ENCODE data around the gene EPHA7. TPM values are rescaled to one million over a fixed set of nuclear protein-coding genes. Genes with fewer than 3 reads are reported as not detected.

Gene EPHA7
- total RNA-seq, 2 experiments from 2014 or later = not detected

DNA sequence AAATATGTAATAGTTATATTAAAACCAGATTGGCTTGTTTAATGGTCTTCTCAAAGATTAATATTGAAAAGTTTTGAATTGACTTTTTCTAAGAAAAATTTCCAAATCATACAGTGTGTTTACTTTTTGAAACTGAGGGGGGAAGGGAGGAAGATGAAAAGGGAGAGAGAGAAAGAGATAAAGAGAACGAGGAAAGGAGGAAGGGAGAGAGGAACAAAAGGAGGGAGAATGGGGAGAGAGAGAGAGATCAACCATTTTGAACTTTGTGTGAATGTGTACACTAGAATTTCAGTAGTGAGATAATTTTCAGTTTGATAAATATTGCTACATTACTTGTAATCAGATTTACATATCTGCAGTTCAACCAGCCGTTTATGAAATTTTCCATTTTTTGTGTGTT, 124.5 kb downstream of the EPHA7 start:
- Histone ChIP-seq H3K9me2 (ENCODE audit: insufficient read depth, low read length) (no peaks in the 10 kb centered on the region), H4K20me1 (ENCODE audit: insufficient read depth, low read length) (no peaks in the 10 kb centered on the region), H3K79me2 (ENCODE audit: insufficient read depth, low read depth, low read length) (no peaks in the 10 kb centered on the region), H3K4me3 (ENCODE audit: low read depth, low read length, poor library complexity, severe bottlenecking) (no peak overlapping the region), H3K36me3 (ENCODE audit: insufficient read depth, low read length) (no peaks in the 10 kb centered on the region), H3K4me1 (ENCODE audit: insufficient read depth, low read length, poor library complexity, severe bottlenecking) (no peaks in the 10 kb centered on the region), H3K27ac (ENCODE audit: low read depth, low read length, poor library complexity, severe bottlenecking) (no peak overlapping the region), H3K4me2 (ENCODE audit: low read length) (no peak overlapping the region), H2AFZ (ENCODE audit: low read length) (no peak overlapping the region), H3K9me3 (ENCODE audit: low read length) (no peaks in the 10 kb centered on the region)
- DNase-seq (ENCODE audit: low spot score) = no peak
- ChIA-PET CTCF (ENCODE audit: unreplicated experiment) (no interaction called here), POLR2A (no interaction called here)
- no TSS peak for BruUV-seq (replicated peaks)
- no peak for TF ChIP-seq EZH2phosphoT487 (IDR thresholded peaks at IDR 0.05; ENCODE audit: borderline replicate concordance, low read depth, low read length)
- TF ChIP-seq, protein P1, sequence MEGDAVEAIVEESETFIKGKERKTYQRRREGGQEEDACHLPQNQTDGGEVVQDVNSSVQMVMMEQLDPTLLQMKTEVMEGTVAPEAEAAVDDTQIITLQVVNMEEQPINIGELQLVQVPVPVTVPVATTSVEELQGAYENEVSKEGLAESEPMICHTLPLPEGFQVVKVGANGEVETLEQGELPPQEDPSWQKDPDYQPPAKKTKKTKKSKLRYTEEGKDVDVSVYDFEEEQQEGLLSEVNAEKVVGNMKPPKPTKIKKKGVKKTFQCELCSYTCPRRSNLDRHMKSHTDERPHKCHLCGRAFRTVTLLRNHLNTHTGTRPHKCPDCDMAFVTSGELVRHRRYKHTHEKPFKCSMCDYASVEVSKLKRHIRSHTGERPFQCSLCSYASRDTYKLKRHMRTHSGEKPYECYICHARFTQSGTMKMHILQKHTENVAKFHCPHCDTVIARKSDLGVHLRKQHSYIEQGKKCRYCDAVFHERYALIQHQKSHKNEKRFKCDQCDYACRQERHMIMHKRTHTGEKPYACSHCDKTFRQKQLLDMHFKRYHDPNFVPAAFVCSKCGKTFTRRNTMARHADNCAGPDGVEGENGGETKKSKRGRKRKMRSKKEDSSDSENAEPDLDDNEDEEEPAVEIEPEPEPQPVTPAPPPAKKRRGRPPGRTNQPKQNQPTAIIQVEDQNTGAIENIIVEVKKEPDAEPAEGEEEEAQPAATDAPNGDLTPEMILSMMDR (conservative IDR thresholded peaks at IDR 0.05; ENCODE audit: low read length) = no peak
- intact Hi-C loops (cut with micrococcal nuclease; ENCODE audit: unreplicated experiment) = no loop called here

DNA sequence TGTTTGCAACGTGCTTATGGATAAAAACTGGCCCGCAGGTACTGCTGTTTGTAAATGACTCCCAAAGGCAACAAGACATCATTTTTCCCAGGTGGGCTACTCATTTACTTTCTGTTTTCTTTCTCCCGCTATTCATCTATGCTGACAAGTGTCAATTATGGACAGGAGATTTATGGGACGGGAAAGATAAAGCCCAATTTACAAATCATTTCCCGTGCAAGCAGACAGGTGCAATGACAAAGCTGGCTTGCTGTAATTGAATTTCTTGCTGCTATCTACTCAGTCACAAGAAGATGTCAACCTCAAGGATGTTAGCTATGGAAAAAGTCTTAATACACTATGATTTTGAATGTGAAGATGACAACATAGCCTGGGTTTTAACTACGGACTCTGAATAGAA, 125.5 kb downstream of the EPHA7 start:
- H3K9me3 ChIP-seq (ENCODE audit: low read length) = no peaks in the 10 kb centered on the region
- no peaks in the 10 kb centered on the region for H3K9me2 ChIP-seq (ENCODE audit: insufficient read depth, low read length)
- H3K27ac ChIP-seq (ENCODE audit: low read depth, low read length, poor library complexity, severe bottlenecking) = no peak overlapping the region
- ChIA-PET POLR2A (no interaction called here), CTCF (ENCODE audit: unreplicated experiment) (no interaction called here)
- no peaks in the 10 kb centered on the region for H3K36me3 ChIP-seq (ENCODE audit: insufficient read depth, low read length)
- no peak for DNase-seq (ENCODE audit: low spot score)
- H4K20me1 ChIP-seq (ENCODE audit: insufficient read depth, low read length) = no peaks in the 10 kb centered on the region
- no peak overlapping the region for H3K4me3 ChIP-seq (ENCODE audit: low read depth, low read length, poor library complexity, severe bottlenecking)
- no TSS peak for BruUV-seq (replicated peaks)
- no peak overlapping the region for H2AFZ ChIP-seq (ENCODE audit: low read length)
- H3K4me2 ChIP-seq (ENCODE audit: low read length) = no peak overlapping the region
- no peaks in the 10 kb centered on the region for H3K4me1 ChIP-seq (ENCODE audit: insufficient read depth, low read length, poor library complexity, severe bottlenecking)
- intact Hi-C loops (cut with micrococcal nuclease; ENCODE audit: unreplicated experiment) = no loop called here
- no peaks in the 10 kb centered on the region for H3K79me2 ChIP-seq (ENCODE audit: insufficient read depth, low read depth, low read length)
- TF ChIP-seq, protein P1 (conservative IDR thresholded peaks at IDR 0.05; ENCODE audit: low read length) = no peak
- TF ChIP-seq EZH2phosphoT487 (IDR thresholded peaks at IDR 0.05; ENCODE audit: borderline replicate concordance, low read depth, low read length) = no peak

DNA sequence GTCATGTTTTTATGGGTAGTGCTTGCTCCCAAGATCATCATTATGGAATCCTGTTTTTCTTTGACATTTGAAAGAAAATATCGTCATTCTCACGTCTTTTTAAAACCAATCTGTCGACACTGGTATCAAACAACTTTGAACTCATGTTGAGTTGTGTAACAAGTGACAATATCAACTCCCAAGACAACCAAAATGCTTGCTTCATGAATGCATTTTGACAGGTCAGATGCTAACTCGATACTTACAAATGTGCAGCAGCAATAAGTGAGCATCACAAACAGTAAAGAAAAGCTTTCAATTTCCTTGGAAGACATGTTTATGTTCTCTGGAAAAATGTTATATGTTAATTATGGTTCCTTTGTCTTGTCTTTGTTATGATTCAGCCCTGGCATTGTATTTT, 125.9 kb downstream of the EPHA7 start:
- no peak for DNase-seq (ENCODE audit: low spot score)
- Histone ChIP-seq H3K4me3 (ENCODE audit: low read depth, low read length, poor library complexity, severe bottlenecking) (no peak overlapping the region), H3K27ac (ENCODE audit: low read depth, low read length, poor library complexity, severe bottlenecking) (no peak overlapping the region), H3K79me2 (ENCODE audit: insufficient read depth, low read depth, low read length) (no peaks in the 10 kb centered on the region), H2AFZ (ENCODE audit: low read length) (no peak overlapping the region), H3K36me3 (ENCODE audit: insufficient read depth, low read length) (no peaks in the 10 kb centered on the region), H3K9me3 (ENCODE audit: low read length) (no peaks in the 10 kb centered on the region), H3K4me2 (ENCODE audit: low read length) (no peak overlapping the region), H3K4me1 (ENCODE audit: insufficient read depth, low read length, poor library complexity, severe bottlenecking) (no peaks in the 10 kb centered on the region), H4K20me1 (ENCODE audit: insufficient read depth, low read length) (no peaks in the 10 kb centered on the region), H3K9me2 (ENCODE audit: insufficient read depth, low read length) (no peaks in the 10 kb centered on the region)
- ChIA-PET POLR2A (no interaction called here), CTCF (ENCODE audit: unreplicated experiment) (no interaction called here)
- no TSS peak for BruUV-seq (replicated peaks)
- TF ChIP-seq, protein P1 (conservative IDR thresholded peaks at IDR 0.05; ENCODE audit: low read length) = no peak
- TF ChIP-seq EZH2phosphoT487 (IDR thresholded peaks at IDR 0.05; ENCODE audit: borderline replicate concordance, low read depth, low read length) = no peak
- intact Hi-C loops (cut with micrococcal nuclease; ENCODE audit: unreplicated experiment) = no loop called here

Data from OCI-LY7 (cell line).